HG03196 (cell line): ENCODE results near the gene NSRP1.
"Not testable (repeated sequence)": the region's sequence is repeated elsewhere in the genome, so short reads cannot be mapped to it uniquely, and the experiment has no call there.

ENCODE experiments used
- ATAC-seq: cut with Tn5 transposase; IDR thresholded peaks from one replicate; pipeline ENCODE4 v1.9.1; 2021; ENCODE audit not compliant: unreplicated experiment

The NSRP1 gene

GRCh38 chr17:30174556-30174955 lies 57.9 kb downstream of the NSRP1 start:
- ATAC-seq = no peak

DNA sequence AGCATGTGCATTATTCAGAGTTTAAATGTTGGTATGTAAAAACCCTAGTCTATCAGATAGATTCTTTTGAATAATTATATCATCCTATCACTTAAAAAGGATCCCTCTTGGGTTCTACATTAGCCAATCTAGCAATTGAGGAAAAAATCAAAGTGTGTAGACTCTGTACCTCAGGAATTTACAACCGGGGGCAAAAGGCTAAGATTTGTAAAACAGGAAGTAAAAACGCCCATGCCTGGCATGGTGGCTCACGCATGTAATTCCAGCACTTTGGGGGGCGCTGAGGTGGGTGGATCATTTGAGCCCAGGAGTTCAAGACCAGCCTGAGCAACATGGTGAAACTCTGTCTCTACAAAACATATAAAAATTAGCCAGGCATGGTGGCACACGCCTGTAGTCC lies 60.2 kb downstream of the NSRP1 start:
- ATAC-seq = no peak

DNA sequence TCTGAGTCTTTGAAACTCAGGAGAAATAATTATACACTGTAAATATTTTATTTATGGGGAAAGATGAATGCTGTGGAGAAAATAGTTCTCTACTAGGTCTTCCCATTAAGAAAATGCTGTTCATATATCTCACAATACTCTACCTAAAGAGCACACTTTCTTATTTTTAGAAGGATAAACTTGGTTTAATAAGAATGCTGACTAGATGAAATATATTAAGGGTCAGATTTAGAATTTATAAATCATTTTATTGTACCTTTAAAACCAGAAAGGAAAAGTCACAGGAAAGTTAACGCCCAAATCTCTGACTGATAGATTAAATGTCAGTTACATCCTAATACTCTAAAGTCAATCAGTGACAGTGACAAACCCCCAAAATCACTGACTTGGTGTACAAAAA lies 70.1 kb downstream of the NSRP1 start:
- ATAC-seq = no peak

DNA sequence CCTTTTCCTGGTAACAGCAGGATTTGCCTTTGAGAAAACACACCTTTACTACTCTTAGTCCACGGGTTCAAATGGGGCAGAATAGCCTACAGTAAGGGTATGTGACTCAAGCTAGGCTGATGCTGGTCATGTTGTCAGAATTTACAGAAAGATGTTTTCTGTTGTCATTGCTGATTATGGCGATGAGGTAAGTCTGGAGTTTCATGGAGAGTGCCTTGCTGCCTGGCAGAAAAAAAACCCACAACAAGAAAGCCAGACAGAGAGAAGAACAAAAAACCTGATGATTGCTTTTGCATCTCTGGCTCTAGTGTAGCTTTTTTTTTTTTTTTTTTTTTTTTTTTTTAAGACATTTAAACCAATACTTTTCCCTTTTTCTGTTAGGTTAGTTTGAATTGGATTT lies 71.0 kb downstream of the NSRP1 start:
- ATAC-seq = no peak

DNA sequence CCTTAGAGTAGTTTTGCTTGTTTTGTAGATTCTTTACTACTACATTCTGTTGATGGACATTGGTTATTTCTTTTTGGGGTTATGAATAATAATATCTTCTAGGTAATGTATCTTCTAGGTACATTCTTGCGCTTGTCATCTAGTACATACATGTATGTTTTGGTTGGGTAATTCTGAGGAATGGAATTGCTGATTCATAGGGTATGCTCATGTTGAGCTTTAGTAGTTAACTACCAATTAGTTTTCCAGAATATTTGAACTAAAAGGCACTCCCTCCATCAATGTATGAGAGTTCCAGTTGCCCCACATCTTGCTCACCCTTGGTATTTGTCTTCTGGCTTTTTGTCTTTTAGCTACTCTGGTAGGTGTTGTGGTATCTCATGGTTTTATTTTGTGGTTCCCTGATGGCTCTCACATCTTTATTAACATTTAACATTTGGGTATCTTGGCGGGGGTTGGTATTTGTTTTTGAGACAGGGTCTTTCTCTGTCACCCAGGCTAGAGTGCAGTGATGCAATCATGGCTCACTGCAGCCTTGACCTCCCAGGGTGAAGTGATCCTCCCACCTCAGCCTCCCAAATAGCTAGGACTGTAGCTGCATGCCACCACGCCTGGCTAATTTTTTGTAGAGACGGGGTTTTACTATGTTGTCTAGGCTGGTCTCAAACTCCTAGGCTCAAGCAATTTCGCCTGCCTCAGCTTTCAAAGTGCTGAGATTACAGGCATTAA lies 71.8 kb downstream of the NSRP1 start:
- ATAC-seq = no peak

GRCh38 chr17:30191072-30191471 lies 74.5 kb downstream of the NSRP1 start:
- no peak for ATAC-seq

DNA sequence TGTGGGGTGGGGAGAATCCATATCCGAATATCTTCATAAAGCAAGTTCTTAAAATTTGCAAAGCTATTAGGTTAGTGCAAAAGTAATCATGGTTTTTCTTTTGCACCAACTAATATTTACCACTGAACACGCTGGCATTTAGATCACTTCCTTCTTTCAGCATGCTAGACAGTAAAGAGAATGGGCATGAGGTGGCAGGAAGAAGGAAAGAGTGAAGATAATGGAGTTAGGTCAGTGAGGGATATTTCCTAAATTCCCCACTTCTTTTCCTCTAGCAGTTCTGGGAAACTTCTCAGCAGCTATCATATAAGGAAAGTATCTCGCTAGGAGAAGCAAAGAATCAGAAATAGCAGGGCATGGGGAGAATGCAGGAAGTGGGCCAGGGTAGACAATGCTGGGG lies 79.9 kb downstream of the NSRP1 start:
- no peak for ATAC-seq

- no peak for ATAC-seq
These were observed 80.8 kb downstream of the NSRP1 start for GRCh38 chr17:30197416-30197815.

DNA sequence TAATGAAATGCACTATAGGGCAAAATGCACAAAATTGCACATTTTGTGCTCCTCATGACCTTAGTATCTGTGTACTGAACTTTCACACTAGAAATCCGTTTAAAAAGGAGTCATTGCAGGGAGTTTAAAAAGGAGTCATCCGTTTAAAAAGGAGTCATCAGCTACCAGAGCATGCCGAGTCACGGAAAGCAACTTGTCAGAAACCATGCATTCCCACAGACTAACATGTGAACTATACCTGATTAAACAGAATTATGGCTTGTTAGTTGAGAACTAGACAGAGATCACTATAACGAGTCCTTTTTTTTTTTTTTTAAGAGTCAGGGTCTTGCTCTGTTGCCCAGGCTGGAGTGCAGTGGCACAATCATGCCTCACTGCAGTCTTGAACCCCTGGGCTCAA lies 83.0 kb downstream of the NSRP1 start:
- no peak for ATAC-seq

- no peak for ATAC-seq
These were observed 83.5 kb downstream of the NSRP1 start for GRCh38 chr17:30200106-30200505.

DNA sequence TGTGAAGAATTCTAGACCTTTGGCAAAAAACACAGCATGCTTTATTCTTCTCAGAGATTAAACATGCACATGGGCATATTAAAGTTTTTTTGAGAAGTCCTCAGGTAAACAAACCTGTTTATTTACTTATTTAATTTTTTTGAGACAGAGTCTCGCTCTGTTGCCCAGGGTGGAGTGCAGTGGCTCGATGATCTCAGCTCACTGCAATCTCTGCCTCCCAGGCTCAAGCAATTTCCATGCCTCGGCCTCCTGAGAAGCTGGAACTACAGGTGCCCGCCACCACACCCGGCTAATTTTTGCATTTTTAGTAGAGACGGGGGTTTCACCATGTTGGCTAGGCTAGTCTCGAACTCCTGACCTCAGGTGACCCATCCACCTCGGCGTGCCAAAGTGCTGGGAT lies 84.0 kb downstream of the NSRP1 start:
- ATAC-seq = not testable (repeated sequence)

GRCh38 chr17:30203471-30203981 lies 86.9 kb downstream of the NSRP1 start:
- ATAC-seq = no peak

- ATAC-seq = no peak
These were observed 91.0 kb downstream of the NSRP1 start for GRCh38 chr17:30207655-30208054.

GRCh38 chr17:30208214-30208613 lies 91.6 kb downstream of the NSRP1 start:
- ATAC-seq = no peak

DNA sequence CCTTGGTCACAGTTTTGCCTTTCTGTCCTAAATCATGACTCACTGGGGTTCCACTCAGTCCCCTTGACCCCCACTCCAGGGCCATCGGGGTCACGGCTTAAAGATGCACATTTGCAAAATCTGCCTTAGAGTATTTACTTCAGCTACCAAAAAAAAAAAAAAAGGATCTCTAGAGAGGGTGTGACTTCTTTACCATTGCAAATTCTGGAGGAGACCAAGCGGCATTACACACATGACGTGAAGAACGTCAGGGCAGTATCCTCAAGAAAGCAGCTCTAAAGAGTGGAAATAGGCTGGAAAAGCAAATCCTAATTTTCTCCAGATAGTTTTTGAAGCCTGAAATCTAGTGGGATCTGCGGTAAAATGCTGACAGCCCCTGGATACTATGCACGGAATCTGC lies 93.3 kb downstream of the NSRP1 start:
- no peak for ATAC-seq

DNA sequence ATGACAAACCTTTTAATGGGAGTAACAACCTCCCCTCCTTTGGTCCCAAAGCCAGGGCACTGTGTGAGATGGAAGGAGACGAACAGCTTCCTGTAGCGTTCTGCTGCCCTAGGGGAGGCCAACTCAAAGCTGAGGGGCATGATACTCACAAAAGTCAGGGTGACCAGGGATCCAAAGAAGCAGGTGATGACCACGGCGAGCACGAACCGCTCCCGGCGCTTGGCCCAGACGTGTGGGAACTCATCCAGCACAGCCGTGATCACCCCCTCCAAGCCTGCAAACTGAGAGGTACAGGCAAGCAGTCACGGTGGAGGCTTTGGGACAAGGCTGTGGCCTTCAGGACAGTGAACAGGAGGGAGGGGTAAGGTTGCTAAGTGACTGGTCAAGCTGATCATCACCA lies 93.8 kb downstream of the NSRP1 start:
- ATAC-seq = no peak

GRCh38 chr17:30210901-30211300 lies 94.3 kb downstream of the NSRP1 start:
- ATAC-seq = no peak

DNA sequence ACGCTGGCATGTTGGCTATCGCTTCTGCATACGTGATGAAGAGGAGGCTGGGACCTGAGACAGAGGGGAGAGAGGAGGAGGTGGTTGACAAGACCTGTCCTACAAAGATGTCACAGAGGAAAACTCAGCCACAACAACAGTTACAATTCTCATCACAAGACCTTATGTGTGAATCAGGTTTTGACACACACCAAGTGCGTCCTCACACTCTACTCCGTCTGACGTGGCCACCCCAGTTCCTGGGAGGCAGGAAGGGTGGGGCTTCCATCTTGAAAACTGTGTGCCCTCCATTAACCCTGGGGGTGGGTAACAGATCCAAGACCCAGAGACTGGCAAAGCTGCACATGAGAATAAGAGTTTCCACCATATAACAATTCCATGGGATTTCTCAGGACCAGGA lies 94.8 kb downstream of the NSRP1 start:
- no peak for ATAC-seq

DNA sequence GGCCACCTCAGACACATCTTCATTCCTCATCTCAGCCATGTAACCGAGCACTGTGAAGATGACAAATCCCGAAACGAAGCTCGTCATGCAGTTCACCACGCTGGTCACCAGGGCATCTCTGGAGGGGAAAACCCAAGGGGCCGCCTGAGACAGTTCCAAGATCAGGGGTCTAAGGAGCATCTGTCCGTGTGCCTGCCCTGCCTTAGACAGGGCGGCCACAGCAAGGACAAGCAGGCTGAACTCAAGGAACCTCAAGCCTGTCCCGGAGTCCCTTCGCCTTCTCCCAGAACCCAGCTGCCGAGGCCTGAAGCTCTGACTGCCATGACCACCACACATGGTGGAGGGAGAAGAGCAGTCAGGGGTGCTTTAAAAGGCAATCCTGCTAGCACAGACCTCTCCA lies 96.1 kb downstream of the NSRP1 start:
- peak; percentile 76 for ATAC-seq

- no peak for ATAC-seq
These were observed 100.4 kb downstream of the NSRP1 start for GRCh38 chr17:30217054-30217453.

DNA sequence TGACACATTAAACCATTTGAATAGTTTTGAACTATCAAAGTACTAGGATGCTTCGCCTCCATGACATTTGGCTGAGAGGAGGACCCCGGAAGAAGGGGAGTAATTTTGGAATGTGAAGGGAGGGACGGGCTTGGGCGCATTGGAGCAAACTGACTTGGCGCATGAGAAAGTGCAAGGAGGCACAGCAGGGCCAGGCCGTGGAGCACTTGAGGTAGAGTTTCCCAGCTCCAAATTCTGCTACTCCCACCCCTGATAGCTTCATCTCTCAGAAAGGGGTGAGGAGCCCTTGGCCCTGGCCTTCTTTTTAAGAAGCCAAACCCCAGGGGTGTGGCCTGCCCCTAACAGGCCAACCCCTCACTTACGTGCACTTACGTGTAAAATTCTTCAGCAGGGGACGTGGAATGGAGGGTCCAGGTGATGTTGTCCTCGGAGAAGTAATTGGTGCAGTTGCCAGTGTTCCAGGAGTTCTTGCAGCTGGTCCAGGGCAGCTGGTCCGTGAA lies 101.2 kb downstream of the NSRP1 start:
- ATAC-seq = no peak

GRCh38 chr17:30218799-30219198 lies 102.2 kb downstream of the NSRP1 start:
- no peak for ATAC-seq

GRCh38 chr17:30219315-30219714 lies 102.7 kb downstream of the NSRP1 start:
- ATAC-seq = no peak
